NCI-H526 treated with DMSO at 0.1 percent for 48 hours (cell line): ENCODE results near the gene PPARA.
"Not testable (repeated sequence)": the region's sequence is repeated elsewhere in the genome, so short reads cannot be mapped to it uniquely, and the experiment has no call there.

Experiments
- DNase-seq: peaks from one replicate; lab custom pipeline; 2025; lab: John Stamatoyannopoulos, UW

Gene PPARA

GRCh38 chr22:46127556-46127955 lies 22.8 kb upstream of the PPARA start:
- DNase-seq, result no peak

GRCh38 chr22:46128606-46129005 lies 21.7 kb upstream of the PPARA start:
- DNase-seq, result no peak

GRCh38 chr22:46129390-46130041 lies 20.8 kb upstream of the PPARA start:
- DNase-seq, result no peak

GRCh38 chr22:46131151-46131587 lies 19.2 kb upstream of the PPARA start:
- no peak for DNase-seq

- not testable (repeated sequence) for DNase-seq
These were observed 18.0 kb upstream of the PPARA start for GRCh38 chr22:46132193-46132829.

- no peak for DNase-seq
These were observed 17.3 kb upstream of the PPARA start for GRCh38 chr22:46132830-46133587.

- no peak for DNase-seq
These were observed 16.8 kb upstream of the PPARA start for GRCh38 chr22:46133588-46133855.

- no peak for DNase-seq
These were observed 16.1 kb upstream of the PPARA start for GRCh38 chr22:46134111-46134705.

GRCh38 chr22:46135611-46136485 lies 14.5 kb upstream of the PPARA start:
- no peak for DNase-seq

- DNase-seq, result no peak
These were observed 13.7 kb upstream of the PPARA start for GRCh38 chr22:46136486-46137217.

- DNase-seq, result no peak
These were observed 13.0 kb upstream of the PPARA start for GRCh38 chr22:46137218-46137766.

GRCh38 chr22:46138058-46138797 lies 12.1 kb upstream of the PPARA start:
- no peak for DNase-seq

GRCh38 chr22:46139417-46139816 lies 10.9 kb upstream of the PPARA start:
- not testable (repeated sequence) for DNase-seq

GRCh38 chr22:46139895-46140350 lies 10.4 kb upstream of the PPARA start:
- DNase-seq, result no peak

GRCh38 chr22:46140989-46141928 lies 9.1 kb upstream of the PPARA start:
- DNase-seq, result no peak

GRCh38 chr22:46142548-46143490 lies 7.5 kb upstream of the PPARA start:
- DNase-seq, result no peak

GRCh38 chr22:46143491-46144147 lies 6.7 kb upstream of the PPARA start:
- DNase-seq, result no peak
